HL-60/S4 treated with retinoic acid at 250 ng/mL for 4 days and 3 days (cell line): ENCODE measurements around the gene RUBCNL.
"Not testable (repeated sequence)": the region's sequence is repeated elsewhere in the genome, so short reads cannot be mapped to it uniquely, and the experiment has no call there.

Source experiments
- in situ Hi-C: fragments of 300-500 bp; cut with MboI; formaldehyde crosslinking; loops from 2 replicates; pipeline ENCODE4 v1.7.0; 2022; ENCODE audit warnings: low sequenced_read_pairs

The RUBCNL gene

GRCh38 chr13:46377554-46377953 is 9.5 kb downstream of the RUBCNL start:
- in situ Hi-C loops = no loop called here

- in situ Hi-C loops = no loop called here
These were observed 12.3 kb downstream of the RUBCNL start for GRCh38 chr13:46374710-46375109.

DNA sequence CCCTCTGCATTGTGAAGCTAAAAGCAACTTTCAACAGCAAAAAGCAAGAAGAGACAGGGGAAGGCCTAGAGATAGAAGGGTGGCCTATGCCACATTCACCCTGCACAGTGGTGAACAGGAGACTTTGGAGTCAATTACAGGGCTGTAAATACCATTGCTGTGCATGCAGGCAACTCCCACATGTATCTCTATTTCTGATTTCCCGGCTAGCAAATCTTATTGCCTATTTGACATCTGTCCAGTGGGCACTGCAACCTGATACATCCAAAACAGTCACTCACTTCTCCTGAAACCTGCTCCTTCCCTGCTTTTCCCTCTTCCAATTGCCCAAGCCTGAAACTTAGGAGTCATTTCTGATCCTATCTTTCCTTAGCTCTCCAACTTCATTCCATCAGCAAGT is 13.4 kb downstream of the RUBCNL start:
- in situ Hi-C loops = no loop called here

DNA sequence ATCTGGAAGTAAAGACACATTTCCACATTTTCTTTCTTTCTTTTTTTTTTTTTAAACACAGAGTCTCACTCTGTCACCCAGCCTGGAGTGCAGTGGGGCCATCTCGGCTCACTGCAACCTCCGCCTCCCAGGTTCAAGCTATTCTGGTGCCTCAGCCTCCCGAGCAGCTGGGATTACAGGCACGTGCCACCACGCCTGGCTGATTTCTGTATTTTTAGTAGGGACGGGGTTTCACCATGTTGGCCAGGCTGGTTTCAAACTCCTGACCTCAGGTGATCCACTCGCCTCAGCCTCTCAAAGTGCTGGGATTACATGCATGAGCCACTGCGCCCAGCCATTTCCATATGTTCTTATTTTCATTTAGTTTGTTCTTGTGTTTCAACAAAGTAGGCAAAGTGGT is 14.1 kb downstream of the RUBCNL start:
- in situ Hi-C loops = not testable (repeated sequence)

DNA sequence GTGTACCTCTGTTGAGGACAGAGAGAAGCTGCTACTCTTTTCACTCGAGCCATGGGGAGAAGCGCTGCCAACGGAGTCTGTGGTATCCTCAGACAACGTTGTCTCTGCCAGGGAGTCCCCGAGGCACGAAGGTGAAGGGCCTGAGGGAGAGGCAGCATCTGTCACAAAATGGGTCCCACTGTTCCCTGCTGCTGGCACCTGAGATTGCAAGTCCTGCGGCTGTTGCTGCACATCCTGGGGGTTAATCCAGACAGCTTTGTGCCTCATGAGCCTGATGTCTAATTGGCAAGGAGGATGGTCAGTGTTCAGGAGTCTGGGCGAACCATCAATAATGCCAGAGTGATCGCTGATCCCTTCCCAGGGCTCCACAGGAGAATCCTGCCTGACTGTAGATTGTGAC is 15.0 kb downstream of the RUBCNL start:
- in situ Hi-C loops = no loop called here

GRCh38 chr13:46369506-46370277 is 17.4 kb downstream of the RUBCNL start:
- in situ Hi-C loops = no loop called here

DNA sequence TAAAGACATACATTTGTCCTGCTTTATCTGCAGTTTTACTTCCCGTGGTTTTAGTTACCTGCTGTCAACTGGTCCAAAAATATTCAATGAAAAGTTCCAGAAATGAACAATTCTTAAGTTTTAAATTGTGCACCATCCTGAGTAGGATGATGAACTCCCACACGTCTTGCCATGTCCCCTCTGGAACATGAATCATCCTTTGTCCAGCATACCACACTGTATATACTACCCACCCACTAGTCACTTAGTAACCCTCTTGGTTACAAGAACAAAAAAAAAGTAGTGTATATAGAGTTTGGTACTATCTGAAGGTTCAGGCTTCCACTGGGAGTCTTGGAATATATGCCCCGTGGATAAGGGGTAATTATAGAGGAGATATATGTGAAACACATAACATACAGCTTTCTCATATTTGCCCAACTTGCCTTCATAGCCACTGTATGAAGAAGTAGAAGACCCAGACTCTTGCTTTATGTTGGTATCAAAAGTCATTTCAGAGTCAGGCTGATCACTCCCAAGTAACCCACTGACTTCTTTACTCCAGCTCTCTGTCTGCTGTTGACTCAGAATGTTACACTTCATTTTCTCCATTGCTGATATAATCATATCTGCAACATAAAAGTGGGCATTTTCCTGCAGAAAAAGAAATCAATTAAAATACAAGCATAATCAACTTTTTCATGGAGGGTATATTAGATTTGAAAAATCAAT is 19.3 kb downstream of the RUBCNL start:
- in situ Hi-C loops = no loop called here

DNA sequence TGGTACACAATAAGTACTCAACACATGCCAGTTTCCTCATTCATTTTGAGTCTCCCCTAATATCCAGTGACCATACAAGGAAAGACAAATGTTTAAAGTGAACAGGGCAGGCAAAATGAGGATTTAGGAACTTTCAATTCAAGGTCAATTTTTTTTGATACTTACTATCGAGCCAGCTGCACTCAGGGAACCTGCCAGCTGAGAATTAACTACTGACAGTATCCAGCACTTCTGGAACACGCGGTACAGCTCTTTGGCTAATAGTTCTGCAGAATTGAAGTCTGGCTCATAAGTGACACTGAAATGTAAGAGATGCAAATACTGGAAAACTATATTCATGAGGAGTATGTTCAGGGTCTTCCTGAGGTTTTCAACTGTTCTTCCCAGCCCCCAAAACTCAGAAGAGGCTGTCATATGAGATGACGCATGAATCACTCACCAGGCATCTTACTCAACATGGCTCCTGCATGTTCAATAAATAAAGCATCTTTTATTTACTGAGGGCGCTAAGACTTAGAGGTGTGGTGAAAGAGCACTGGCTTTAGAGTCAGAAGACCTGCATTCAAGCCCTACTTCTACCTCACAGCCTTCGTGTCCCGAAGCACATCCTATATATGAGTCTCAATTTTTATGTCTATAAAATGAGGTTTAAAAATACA is 25.6 kb downstream of the RUBCNL start:
- in situ Hi-C loops = no loop called here

DNA sequence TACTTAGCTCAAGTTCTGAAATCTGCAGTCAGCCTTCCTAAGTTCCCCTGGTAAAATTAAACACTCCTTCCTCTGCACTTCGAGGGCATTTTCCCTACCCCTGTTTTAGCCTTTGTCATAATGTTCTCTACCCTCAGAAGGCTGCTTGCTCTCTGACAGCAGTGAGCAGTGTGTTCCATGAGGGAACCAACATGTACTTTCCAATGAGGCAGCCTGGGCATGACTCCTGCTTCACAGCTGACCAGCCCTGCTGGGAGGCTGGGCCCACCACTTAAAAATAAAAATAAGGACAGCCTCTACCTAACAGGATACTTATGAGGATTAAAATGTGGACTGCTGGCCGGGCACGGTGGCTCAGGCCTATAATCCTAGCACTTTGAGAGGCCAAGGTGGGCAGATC is 26.4 kb downstream of the RUBCNL start:
- in situ Hi-C loops = no loop called here

DNA sequence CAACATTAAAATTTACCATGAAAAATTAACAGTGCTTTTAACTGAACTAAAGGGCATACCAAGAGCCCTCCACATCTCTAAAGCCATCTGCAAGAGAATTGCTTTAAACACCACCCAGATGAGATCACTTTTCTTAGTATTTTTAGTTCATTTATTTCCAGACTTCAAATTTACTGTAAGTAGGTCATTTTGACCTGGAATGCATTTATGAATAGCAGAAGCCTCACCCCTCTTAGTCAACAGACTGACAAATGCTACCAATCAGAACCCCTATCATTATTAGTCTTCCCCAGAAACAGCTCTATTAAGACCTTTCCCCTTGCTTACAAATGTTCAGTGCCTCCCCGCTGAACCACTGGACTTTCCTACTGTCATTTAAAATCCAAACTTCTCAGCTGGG is 27.3 kb downstream of the RUBCNL start:
- in situ Hi-C loops = no loop called here

DNA sequence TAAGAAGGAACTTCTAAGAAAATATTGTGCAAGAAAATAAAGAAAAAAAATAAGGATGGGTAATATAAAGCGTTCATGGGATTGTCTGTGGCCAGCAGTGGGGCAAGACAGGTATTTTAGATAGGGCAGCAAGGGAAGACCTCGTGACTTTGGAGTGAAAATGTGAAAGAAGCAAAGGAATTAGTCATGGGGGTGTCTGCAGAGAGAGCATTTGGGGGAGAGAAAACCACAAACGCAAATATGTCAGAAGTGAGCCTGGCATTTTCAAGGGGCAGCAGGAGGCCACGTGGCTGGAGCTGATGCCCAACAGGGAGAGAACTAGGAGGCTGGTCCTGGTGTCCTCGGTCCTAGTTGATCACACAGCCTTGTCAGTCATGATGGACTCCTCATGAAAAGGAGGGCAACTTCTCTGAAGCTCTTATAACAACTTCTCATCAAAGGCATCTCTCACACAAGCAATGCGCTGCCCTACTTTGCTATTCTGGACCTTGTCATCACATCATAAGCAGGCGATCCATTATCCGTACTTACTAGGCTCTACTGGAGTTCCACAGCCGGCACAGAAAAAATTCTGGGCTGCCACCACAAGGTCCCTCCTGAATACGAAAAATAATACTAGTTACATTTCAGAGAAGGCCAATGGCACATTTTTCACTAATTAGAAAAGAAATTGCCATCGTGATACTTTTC is 31.0 kb downstream of the RUBCNL start:
- in situ Hi-C loops = no loop called here

DNA sequence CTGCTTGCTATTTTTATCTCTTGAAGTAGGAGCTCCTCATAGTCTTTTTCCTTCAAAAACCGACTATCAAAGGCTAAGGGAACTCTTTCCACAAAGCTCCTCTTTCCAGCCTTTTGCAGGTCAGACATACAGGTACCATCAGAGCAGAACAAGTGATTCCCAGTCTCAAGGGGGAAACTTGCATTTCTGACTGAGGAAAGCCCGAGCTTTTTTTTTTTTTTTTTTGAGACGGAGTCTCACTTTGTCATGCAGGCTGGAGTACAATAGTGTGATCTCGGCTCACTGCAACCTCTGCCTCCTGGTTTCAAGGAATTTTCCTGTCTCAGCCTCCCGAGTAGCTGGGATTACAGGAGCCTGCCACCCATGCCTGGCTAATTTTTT is 32.0 kb downstream of the RUBCNL start:
- in situ Hi-C loops = no loop called here

- in situ Hi-C loops = no loop called here
These were observed 32.6 kb downstream of the RUBCNL start for GRCh38 chr13:46354156-46355087.

GRCh38 chr13:46352805-46353204 is 34.2 kb downstream of the RUBCNL start:
- in situ Hi-C loops = no loop called here

GRCh38 chr13:46350003-46350402 is 37.0 kb downstream of the RUBCNL start:
- in situ Hi-C loops = no loop called here

DNA sequence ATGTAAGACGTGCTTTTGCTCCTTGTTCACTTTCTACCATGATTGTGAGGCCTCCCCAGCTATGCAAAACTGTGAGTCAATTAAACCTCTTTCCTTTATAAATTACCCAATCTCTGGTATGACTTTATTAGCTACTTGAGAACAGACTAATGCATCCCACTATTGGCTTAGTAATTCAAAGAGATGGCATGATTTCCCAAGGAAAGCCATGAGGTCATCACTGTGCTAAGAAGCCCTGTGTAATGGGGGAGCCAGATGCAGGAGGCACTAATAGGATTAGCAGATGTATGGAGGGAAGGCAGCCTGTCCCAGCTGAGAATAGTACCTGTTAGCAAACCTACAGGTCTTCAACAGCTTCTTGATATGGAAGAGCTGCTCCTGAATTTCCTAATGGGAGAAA is 38.1 kb downstream of the RUBCNL start:
- in situ Hi-C loops = no loop called here

DNA sequence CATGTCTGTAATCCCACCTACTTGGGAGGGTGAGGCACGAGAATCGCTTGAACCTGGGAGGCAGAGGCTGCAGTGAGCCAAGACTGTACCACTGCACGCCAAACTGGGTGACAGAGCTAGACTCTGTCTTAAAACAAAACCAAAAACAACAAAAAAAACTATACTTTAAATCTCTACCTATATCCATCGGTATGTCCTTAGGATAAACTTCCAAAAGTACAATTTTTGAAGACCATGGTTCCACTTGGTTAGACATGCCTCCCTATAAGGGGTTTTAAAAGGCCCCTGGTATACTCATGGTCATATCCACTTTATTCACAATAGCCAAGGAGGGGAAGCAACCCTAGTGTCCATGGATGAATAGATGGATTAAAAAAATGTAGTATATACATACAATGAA is 39.8 kb downstream of the RUBCNL start:
- in situ Hi-C loops = no loop called here

DNA sequence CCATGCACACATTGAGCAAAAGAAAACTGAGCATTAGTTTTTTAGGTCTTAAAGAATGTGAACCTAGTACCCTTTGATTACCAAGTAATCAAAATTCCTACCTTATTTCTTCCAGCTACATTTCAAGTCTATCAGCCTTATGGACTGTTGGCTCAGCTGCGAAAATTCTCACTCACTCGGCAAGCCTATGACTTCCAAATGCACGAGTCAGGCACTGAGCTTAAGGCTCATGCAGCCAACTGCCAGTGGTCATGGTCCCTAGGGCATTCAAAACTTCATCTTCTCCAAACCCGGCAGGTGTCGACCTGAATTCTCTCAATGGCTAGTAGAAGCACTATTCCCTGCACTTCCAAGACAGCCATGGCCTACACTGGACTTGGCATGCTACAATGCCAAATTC is 41.2 kb downstream of the RUBCNL start:
- in situ Hi-C loops = no loop called here

DNA sequence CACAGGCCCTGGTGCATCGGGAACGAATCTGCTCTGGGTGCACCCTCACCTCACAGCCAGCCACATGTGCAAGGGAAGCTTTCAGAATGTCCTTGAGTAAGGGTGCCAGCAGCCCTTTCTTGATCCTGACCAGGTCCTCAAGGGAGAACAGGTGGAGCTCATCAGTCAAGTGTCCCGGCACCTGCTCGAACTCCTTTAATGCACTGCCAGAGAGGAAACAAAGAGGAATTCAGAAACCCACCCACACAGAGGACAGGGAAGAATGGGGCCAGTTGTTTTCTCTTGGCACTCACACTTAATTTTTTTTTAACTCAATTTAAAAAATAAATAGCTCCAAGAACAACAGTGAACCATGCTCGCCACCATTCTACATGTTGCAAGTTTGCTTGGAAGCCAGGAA is 41.7 kb downstream of the RUBCNL start:
- in situ Hi-C loops = no loop called here

DNA sequence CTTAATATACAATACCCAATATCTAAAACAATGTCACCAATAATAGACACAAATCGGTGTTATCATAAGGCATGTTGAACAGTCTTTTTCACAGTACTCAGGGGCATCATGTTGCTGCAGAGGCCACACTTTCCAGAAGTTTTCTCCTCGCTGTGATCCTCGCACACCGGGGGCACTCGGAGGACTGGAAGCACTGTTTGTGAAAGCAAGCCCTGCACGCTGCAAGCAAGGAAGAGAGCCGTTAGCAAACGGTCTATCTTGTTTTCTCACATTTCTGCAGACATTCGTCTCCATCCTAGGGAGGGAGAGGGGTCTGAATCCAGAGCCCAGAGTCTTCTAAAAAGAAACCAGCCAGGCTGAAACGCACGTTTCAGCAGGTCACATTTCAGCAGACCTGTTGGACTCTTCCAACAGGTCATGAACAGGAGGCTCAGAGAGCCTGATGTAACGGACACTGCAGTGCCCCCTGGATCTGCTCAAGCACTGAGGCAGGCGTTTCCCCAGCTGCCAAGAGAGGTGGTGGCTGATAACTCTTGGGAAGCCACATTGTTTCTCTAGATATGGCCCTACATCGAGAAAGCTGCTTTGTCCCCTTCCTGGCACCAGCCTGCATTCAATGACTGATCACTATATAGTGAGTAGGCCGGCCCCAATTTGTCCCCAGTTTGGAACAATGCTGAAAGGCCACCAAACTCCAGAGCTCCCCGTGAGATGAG is 43.6 kb downstream of the RUBCNL start:
- in situ Hi-C loops = no loop called here
